ENCODE measurements around the gene HOXC5. TPM values are rescaled to one million over a fixed set of nuclear protein-coding genes. Genes with fewer than 3 reads are reported as not detected.

Gene HOXC5
- total RNA-seq, 1 donor, result 1.8 TPM

GRCh38 chr12:54019091-54019811 is 13.6 kb upstream of the HOXC5 start:
- Histone ChIP-seq H3K27me3 (ENCODE audit: insufficient read depth, low read length) (no peaks in the 10 kb centered on the region), H3K4me3 (ENCODE audit: insufficient read depth, low read length) (peak overlapping the region; percentile 94), H3K27ac (ENCODE audit: low read depth, low read length) (peak overlapping the region; percentile 90), H4K20me1 (ENCODE audit: insufficient read depth, low read length) (peaks cover 31% of the 10 kb centered on the region), H3K4me1 (ENCODE audit: insufficient read depth, low read length) (peaks cover 54% of the 10 kb centered on the region), H3K36me3 (ENCODE audit: insufficient read depth, low read length) (no peaks in the 10 kb centered on the region), H3K9me3 (ENCODE audit: low read depth, low read length) (no peaks in the 10 kb centered on the region), H3K4me2 (ENCODE audit: insufficient read depth, low read length) (peak overlapping the region; percentile 94), H3K79me2 (ENCODE audit: insufficient read depth, low read length) (peaks cover 90% of the 10 kb centered on the region), H2AFZ (ENCODE audit: low read length) (no peak overlapping the region)
- no peak for TF ChIP-seq CTCF (IDR thresholded peaks at IDR 0.05; ENCODE audit: extremely low read depth, low read depth, low read length)
- DNase-seq (ENCODE audit: insufficient read length, low spot score, missing footprints), result no peak

- H4K20me1 ChIP-seq (ENCODE audit: insufficient read depth, low read length), result peaks cover 38% of the 10 kb centered on the region
- no peak for TF ChIP-seq CTCF (IDR thresholded peaks at IDR 0.05; ENCODE audit: extremely low read depth, low read depth, low read length)
- H3K4me2 ChIP-seq (ENCODE audit: insufficient read depth, low read length), result peak overlapping the region; percentile 94
- no peak for DNase-seq (ENCODE audit: insufficient read length, low spot score, missing footprints)
- H3K36me3 ChIP-seq (ENCODE audit: insufficient read depth, low read length), result no peaks in the 10 kb centered on the region
- peak overlapping the region; percentile 94 for H3K4me3 ChIP-seq (ENCODE audit: insufficient read depth, low read length)
- H2AFZ ChIP-seq (ENCODE audit: low read length), result peak overlapping the region; percentile 35
- H3K27ac ChIP-seq (ENCODE audit: low read depth, low read length), result peak overlapping the region; percentile 90
- peaks cover 90% of the 10 kb centered on the region for H3K79me2 ChIP-seq (ENCODE audit: insufficient read depth, low read length)
- no peaks in the 10 kb centered on the region for H3K9me3 ChIP-seq (ENCODE audit: low read depth, low read length)
- H3K4me1 ChIP-seq (ENCODE audit: insufficient read depth, low read length), result peaks cover 62% of the 10 kb centered on the region
- H3K27me3 ChIP-seq (ENCODE audit: insufficient read depth, low read length), result no peaks in the 10 kb centered on the region
Measured at GRCh38 chr12:54019924-54020590, 12.8 kb upstream of the HOXC5 start.

GRCh38 chr12:54020591-54021405 is 12.1 kb upstream of the HOXC5 start:
- Histone ChIP-seq H3K79me2 (ENCODE audit: insufficient read depth, low read length) (peaks cover 90% of the 10 kb centered on the region), H3K9me3 (ENCODE audit: low read depth, low read length) (no peaks in the 10 kb centered on the region), H4K20me1 (ENCODE audit: insufficient read depth, low read length) (peaks cover 43% of the 10 kb centered on the region), H3K4me2 (ENCODE audit: insufficient read depth, low read length) (peak overlapping the region; percentile 94), H3K4me1 (ENCODE audit: insufficient read depth, low read length) (peaks cover 68% of the 10 kb centered on the region), H3K27ac (ENCODE audit: low read depth, low read length) (peak overlapping the region; percentile 90), H3K36me3 (ENCODE audit: insufficient read depth, low read length) (no peaks in the 10 kb centered on the region), H3K27me3 (ENCODE audit: insufficient read depth, low read length) (no peaks in the 10 kb centered on the region), H2AFZ (ENCODE audit: low read length) (no peak overlapping the region), H3K4me3 (ENCODE audit: insufficient read depth, low read length) (peak overlapping the region; percentile 94)
- TF ChIP-seq CTCF (IDR thresholded peaks at IDR 0.05; ENCODE audit: extremely low read depth, low read depth, low read length), result no peak
- no peak for DNase-seq (ENCODE audit: insufficient read length, low spot score, missing footprints)

Data from osteoblast (primary cell).